IMR-90 (cell line): ENCODE results near the gene ABHD16A. TPM values are rescaled to one million over a fixed set of nuclear protein-coding genes. Genes with fewer than 3 reads are reported as not detected.

Experiments
- ATAC-seq: fragments of 200-7000 bp; cut with Tn5 transposase; 2 replicates; pipeline ENCODE4 v1.9.1; 2020; ENCODE audit warnings: low read depth, mild to moderate bottlenecking, moderate library complexity
- BruUV-seq: library from RNA; stranded (reverse); fragments of 400-500 nt; replicated peaks from 2 replicates; lab custom pipeline; 2021; lab: Mats Ljungman, UMichigan
- CTCF ChIA-PET: fragments of 300-600 bp; formaldehyde crosslinking; extraction: SDS; loops from one replicate; lab custom pipeline; 2021; ENCODE audit warnings: antibody characterized with exemption; lab: Yijun Ruan, JAX
- POLR2A ChIA-PET: fragments of 300-600 bp; sonication (Branson Sonifier 250); formaldehyde crosslinking; loops from one replicate; lab custom pipeline; 2022; ENCODE audit warnings: antibody characterized with exemption; ENCODE audit not compliant: unreplicated experiment; lab: Charles Lee
- DNase-seq: peaks from one replicate; pipeline ENCODE4 v3.0.0; 2013
- H2AFZ ChIP-seq: replicated peaks from 2 replicates; pipeline ENCODE3; 2013; ENCODE audit warnings: low read length, mild to moderate bottlenecking; ENCODE audit not compliant: poor library complexity
- H2AK5ac ChIP-seq: 2 replicates; pipeline ENCODE4 v1.6.1; 2013; ENCODE audit warnings: low read depth, low read length, inconsistent platforms
- H2AK9ac ChIP-seq: replicated peaks from 2 replicates; pipeline ENCODE3; 2013; ENCODE audit warnings: mild to moderate bottlenecking, low read depth, low read length, moderate library complexity; ENCODE audit not compliant: poor library complexity
- H2BK120ac ChIP-seq: 2 replicates; pipeline ENCODE4 v1.6.1; 2013; ENCODE audit warnings: low read depth, low read length, inconsistent platforms
- H2BK15ac ChIP-seq: 3 replicates; pipeline ENCODE4 v1.6.1; 2013; ENCODE audit warnings: low read depth, low read length, inconsistent platforms
- H2BK20ac ChIP-seq: 2 replicates; pipeline ENCODE4 v1.6.1; 2013; ENCODE audit warnings: low read depth, mild to moderate bottlenecking, inconsistent platforms, low read length, moderate library complexity
- H2BK5ac ChIP-seq: 2 replicates; pipeline ENCODE4 v1.6.1; 2013; ENCODE audit warnings: mild to moderate bottlenecking, low read depth, low read length, inconsistent platforms; ENCODE audit not compliant: poor library complexity, severe bottlenecking
- H3K14ac ChIP-seq: replicated peaks from 2 replicates; pipeline ENCODE4 v1.6.1; 2013; ENCODE audit warnings: low read depth, low read length, inconsistent platforms
- H3K18ac ChIP-seq: 2 replicates; pipeline ENCODE4 v1.6.1; 2013; ENCODE audit warnings: low read depth, low read length, control low read depth
- H3K23ac ChIP-seq: 2 replicates; pipeline ENCODE4 v1.6.1; 2013; ENCODE audit warnings: low read depth, low read length, inconsistent platforms
- H3K27ac ChIP-seq: 2 replicates; pipeline ENCODE4 v1.5.1; 2013; ENCODE audit warnings: mild to moderate bottlenecking, control low read depth, low read length; ENCODE audit not compliant: insufficient read depth
- H3K27me3 ChIP-seq: 2 replicates; pipeline ENCODE4 v1.6.1; 2013; ENCODE audit warnings: low read length; ENCODE audit not compliant: control insufficient read depth, insufficient read depth
- H3K36me3 ChIP-seq: 2 replicates; pipeline ENCODE4 v1.6.1; 2013; ENCODE audit warnings: low read length, mixed read lengths; ENCODE audit not compliant: control insufficient read depth, insufficient read depth
- H3K4ac ChIP-seq: 2 replicates; pipeline ENCODE4 v1.6.1; 2013; ENCODE audit warnings: low read depth, low read length, inconsistent platforms
- H3K4me1 ChIP-seq: 2 replicates; pipeline ENCODE4 v1.6.1; 2013; ENCODE audit warnings: low read length, mixed read lengths; ENCODE audit not compliant: control insufficient read depth, insufficient read depth
- H3K4me2 ChIP-seq: 2 replicates; pipeline ENCODE4 v1.6.1; 2013; ENCODE audit warnings: low read depth, mild to moderate bottlenecking, control low read depth, low read length, moderate library complexity
- H3K4me3 ChIP-seq: 2 replicates; pipeline ENCODE4 v1.5.1; 2013; ENCODE audit warnings: low read depth, mild to moderate bottlenecking, control low read depth, low read length, moderate library complexity; ENCODE audit not compliant: insufficient read depth
- H3K56ac ChIP-seq: 2 replicates; pipeline ENCODE4 v1.6.1; 2013; ENCODE audit warnings: low read length, inconsistent platforms; ENCODE audit not compliant: insufficient read depth; ENCODE audit errors: extremely low read depth
- H3K79me1 ChIP-seq, 2 experiments: 2 replicates each; pipeline ENCODE4 v1.6.1; 2013; ENCODE audit warnings: low read length in 2 of 2, inconsistent platforms in 1 of 2, low read depth in 1 of 2
- H3K9ac ChIP-seq: 2 replicates; pipeline ENCODE4 v1.6.1; 2013; ENCODE audit warnings: low read depth, low read length, control low read depth
- H3K9me1 ChIP-seq: 2 replicates; pipeline ENCODE4 v1.6.1; 2013; ENCODE audit warnings: low read length, inconsistent platforms; ENCODE audit not compliant: insufficient read depth
- H3K9me3 ChIP-seq: 2 replicates; pipeline ENCODE4 v1.6.1; 2013; ENCODE audit warnings: low read length; ENCODE audit not compliant: control insufficient read depth, insufficient read depth
- H4K20me1 ChIP-seq: 2 replicates; pipeline ENCODE4 v1.6.1; 2013; ENCODE audit warnings: low read length, inconsistent platforms; ENCODE audit not compliant: insufficient read depth
- H4K5ac ChIP-seq: 2 replicates; pipeline ENCODE4 v1.6.1; 2013; ENCODE audit warnings: mild to moderate bottlenecking, low read depth, low read length, control low read depth
- H4K8ac ChIP-seq, 2 experiments: 2 replicates each; pipeline ENCODE4 v1.6.1; 2013; ENCODE audit warnings: low read depth in 2 of 2, low read length in 2 of 2, control low read depth in 1 of 2, inconsistent platforms in 1 of 2
- H4K91ac ChIP-seq: 2 replicates; pipeline ENCODE4 v1.6.1; 2013; ENCODE audit warnings: low read depth, low read length, inconsistent platforms; ENCODE audit not compliant: insufficient read depth
- BHLHE40 ChIP-seq: fragments of 150-350 bp; IDR thresholded peaks from 2 replicates; pipeline ENCODE4 v1.6.1; 2016; ENCODE audit warnings: mild to moderate bottlenecking, low read depth, low read length
- CHD1 ChIP-seq: IDR thresholded peaks from 2 replicates; pipeline ENCODE4 v1.6.1; 2012; ENCODE audit warnings: low read depth, low read length, improper control_type of control experiment
- MAZ ChIP-seq: IDR thresholded peaks from 2 replicates; pipeline ENCODE4 v1.6.1; 2012; ENCODE audit warnings: low read depth, mild to moderate bottlenecking, low read length, improper control_type of control experiment, moderate library complexity, borderline replicate concordance
- MXI1 ChIP-seq: IDR thresholded peaks from 2 replicates; pipeline ENCODE4 v1.6.1; 2012; ENCODE audit warnings: low read depth, mild to moderate bottlenecking, low read length, moderate library complexity, borderline replicate concordance
- NFE2L2 ChIP-seq: fragments of 150-350 bp; IDR thresholded peaks from 2 replicates; pipeline ENCODE4 v1.6.1; 2016; ENCODE audit warnings: low read depth, mild to moderate bottlenecking, low read length
- RAD21 ChIP-seq: IDR thresholded peaks from 2 replicates; pipeline ENCODE4 v1.6.1; 2012; ENCODE audit warnings: low read length, improper control_type of control experiment
- RFX5 ChIP-seq: IDR thresholded peaks from 2 replicates; pipeline ENCODE4 v1.8.0; 2012; ENCODE audit warnings: low read depth, mild to moderate bottlenecking, low read length, moderate library complexity
- SMC3 ChIP-seq: fragments of 150-350 bp; IDR thresholded peaks from 2 replicates; pipeline ENCODE4 v1.6.1; 2016; ENCODE audit warnings: low read depth, mild to moderate bottlenecking, antibody characterized with exemption, low read length, moderate library complexity
- WGBS, 2 experiments: methylation state at CpG; one replicate each; pipeline versions ENCODE4 v1.1.5 to v1.1.7; 2013; ENCODE audit warnings: missing lambda C conversion rate in 2 of 2; ENCODE audit not compliant: insufficient read length in 1 of 2; ENCODE audit errors: extremely low coverage in 2 of 2; 5-methylcytosine and 5-hydroxymethylcytosine counted together
- dilution Hi-C: fragments of 300-500 bp; cut with HindIII; formaldehyde crosslinking; loops from one replicate; pipeline ENCODE4 v1.14.3; 2018; ENCODE audit warnings: low sequenced_read_pairs; ENCODE audit not compliant: unreplicated experiment
- in situ Hi-C: fragments of 300-500 bp; cut with MboI; formaldehyde crosslinking; loops from 3 replicates; pipeline ENCODE4 v1.14.3; 2019; ENCODE audit warnings: low sequenced_read_pairs, inconsistent platforms, mixed read lengths
- intact Hi-C: fragments of 100-400 bp; cut with micrococcal nuclease; formaldehyde crosslinking; loops from 2 replicates; pipeline ENCODE4 v1.10.0; 2022
- polyA plus RNA-seq, 3 experiments: library from polyadenylated mRNA; depleted of rRNA; stranded (reverse); fragments of >200 nt; gene quantifications; 2 replicates each; pipeline ENCODE4 v1.2.3, GENCODE V29; 2012; ENCODE audit warnings: low replicate concordance in 1 of 3
- total RNA-seq: library from RNA; depleted of rRNA; stranded (reverse); fragments of >200 nt; gene quantifications from 2 replicates; pipeline ENCODE4 v1.2.3, GENCODE V29; 2012
- TF ChIP-seq, protein P1 (sequence below): fragments of 150-350 bp; IDR thresholded peaks from 2 replicates; pipeline ENCODE4 v1.6.1; 2016; ENCODE audit warnings: low read depth, mild to moderate bottlenecking, low read length, moderate library complexity, borderline replicate concordance
- TF ChIP-seq, protein P2 (sequence below): conservative IDR thresholded peaks from 2 replicates; pipeline ENCODE4 v1.5.1; 2012; ENCODE audit warnings: mild to moderate bottlenecking, low read depth, low read length, improper control_type of control experiment

The ABHD16A gene
- total and polyA plus RNA-seq, 2 of the 4 experiments (the other 2 are of a cell fraction) = 31.5 to 35.1 TPM

DNA sequence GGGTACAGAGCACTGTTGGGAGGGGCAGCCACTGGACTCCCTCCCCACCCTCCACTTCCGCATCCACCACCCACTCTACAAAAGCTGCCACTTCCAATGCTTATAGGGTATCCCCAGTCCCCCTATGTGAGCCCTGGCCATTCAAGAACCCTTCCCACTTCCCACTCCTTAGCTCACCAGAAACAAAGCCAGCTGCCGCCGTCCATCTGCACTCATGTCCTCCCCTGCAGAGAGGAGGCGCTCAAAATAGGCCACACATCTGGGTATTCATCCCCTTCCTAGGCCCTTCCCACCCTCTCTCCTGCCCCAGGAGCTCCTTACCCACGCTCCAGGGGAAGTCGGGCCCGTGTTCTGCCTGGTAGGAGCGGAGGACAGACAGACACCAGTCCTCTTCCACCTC, 15.8 kb downstream of the ABHD16A start (continued):
- TF ChIP-seq SMC3 (no peak), CHD1 (no peak)

DNA sequence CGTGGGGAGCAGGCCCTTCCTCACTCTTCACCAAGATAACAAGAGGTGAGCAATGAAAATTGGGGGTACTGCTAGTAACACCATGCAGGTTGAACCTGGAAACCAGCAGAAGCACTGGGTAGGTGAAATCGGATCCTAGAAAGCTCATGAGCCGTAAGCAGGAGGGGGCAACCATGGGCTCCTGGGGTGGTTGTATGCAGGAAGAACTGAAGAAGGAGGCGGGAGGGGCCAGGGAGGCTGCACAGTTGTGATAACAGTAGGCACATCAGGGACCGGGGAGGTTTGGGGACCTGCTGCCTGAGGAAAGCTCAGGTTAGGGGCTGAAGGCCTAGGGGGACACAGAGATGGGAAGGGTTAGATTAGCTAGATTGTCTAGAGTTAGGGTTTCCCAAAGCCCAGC, 16.6 kb downstream of the ABHD16A start:
- ATAC-seq = no peak
- in situ Hi-C loops (loop anchor here (10.0 kb wide), 2 partner anchors 148 to 258 kb away; partner anchors contain the start of gene CFB), intact Hi-C loops (no loop called here), dilution Hi-C loops (no loop called here)
- Histone ChIP-seq H2AK5ac (no peak overlapping the region), H3K23ac (no peak overlapping the region), H3K27me3 (no peaks in the 10 kb centered on the region), H4K5ac (no peak overlapping the region), H3K4ac (no peak overlapping the region), H3K4me1 (peaks cover 5% of the 10 kb centered on the region; the same call in 1 of the 2 replicates), H3K14ac (no peak overlapping the region), H4K8ac (no peak overlapping the region), H3K4me2 (no peak overlapping the region), H2BK15ac (no peak overlapping the region), H2AK9ac (no peak overlapping the region), H3K79me1 (no peaks in the 10 kb centered on the region), H3K4me3 (no peak overlapping the region), H2BK120ac (no peak overlapping the region), H4K91ac (no peak overlapping the region), H3K9ac (no peak overlapping the region), H3K56ac (no peak overlapping the region), H3K36me3 (peaks cover 51% of the 10 kb centered on the region), H2AFZ (no peak overlapping the region), H3K18ac (no peak overlapping the region), H2BK20ac (no peak overlapping the region), H3K9me1 (0 out of 2 replicates have a peak, but pooled peaks cover 5% of the 10 kb centered on the region), H2BK5ac (no peak overlapping the region), H4K20me1 (no peaks in the 10 kb centered on the region), H3K27ac (no peak overlapping the region), H3K9me3 (no peaks in the 10 kb centered on the region)
- DNase-seq = no peak
- ChIA-PET CTCF (no interaction called here), POLR2A (no interaction called here)
- BruUV-seq = no TSS peak
- TF ChIP-seq NFE2L2 (no peak), MAZ (no peak), SMC3 (no peak), MXI1 (no peak), RAD21 (no peak), BHLHE40 (no peak), RFX5 (no peak)
- TF ChIP-seq, protein P1, sequence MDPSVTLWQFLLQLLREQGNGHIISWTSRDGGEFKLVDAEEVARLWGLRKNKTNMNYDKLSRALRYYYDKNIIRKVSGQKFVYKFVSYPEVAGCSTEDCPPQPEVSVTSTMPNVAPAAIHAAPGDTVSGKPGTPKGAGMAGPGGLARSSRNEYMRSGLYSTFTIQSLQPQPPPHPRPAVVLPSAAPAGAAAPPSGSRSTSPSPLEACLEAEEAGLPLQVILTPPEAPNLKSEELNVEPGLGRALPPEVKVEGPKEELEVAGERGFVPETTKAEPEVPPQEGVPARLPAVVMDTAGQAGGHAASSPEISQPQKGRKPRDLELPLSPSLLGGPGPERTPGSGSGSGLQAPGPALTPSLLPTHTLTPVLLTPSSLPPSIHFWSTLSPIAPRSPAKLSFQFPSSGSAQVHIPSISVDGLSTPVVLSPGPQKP = no peak
- TF ChIP-seq, protein P2, sequence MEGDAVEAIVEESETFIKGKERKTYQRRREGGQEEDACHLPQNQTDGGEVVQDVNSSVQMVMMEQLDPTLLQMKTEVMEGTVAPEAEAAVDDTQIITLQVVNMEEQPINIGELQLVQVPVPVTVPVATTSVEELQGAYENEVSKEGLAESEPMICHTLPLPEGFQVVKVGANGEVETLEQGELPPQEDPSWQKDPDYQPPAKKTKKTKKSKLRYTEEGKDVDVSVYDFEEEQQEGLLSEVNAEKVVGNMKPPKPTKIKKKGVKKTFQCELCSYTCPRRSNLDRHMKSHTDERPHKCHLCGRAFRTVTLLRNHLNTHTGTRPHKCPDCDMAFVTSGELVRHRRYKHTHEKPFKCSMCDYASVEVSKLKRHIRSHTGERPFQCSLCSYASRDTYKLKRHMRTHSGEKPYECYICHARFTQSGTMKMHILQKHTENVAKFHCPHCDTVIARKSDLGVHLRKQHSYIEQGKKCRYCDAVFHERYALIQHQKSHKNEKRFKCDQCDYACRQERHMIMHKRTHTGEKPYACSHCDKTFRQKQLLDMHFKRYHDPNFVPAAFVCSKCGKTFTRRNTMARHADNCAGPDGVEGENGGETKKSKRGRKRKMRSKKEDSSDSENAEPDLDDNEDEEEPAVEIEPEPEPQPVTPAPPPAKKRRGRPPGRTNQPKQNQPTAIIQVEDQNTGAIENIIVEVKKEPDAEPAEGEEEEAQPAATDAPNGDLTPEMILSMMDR = no peak
- WGBS, 2 experiments = 88% methylated on average over 3 of the region's 5 CpGs; no CpG with 5 or more reads in 1 of the 2 experiments
